Measurements from ENCODE around the gene TAF11L12.
"Not testable (repeated sequence)": the region's sequence is repeated elsewhere in the genome, so short reads cannot be mapped to it uniquely, and the experiment has no call there.

Gene TAF11L12

GRCh38 chr5:17610092-17610491 is at the start of gene TAF11L12:
TAF11L12 (plus strand) TSS chr5:17610392.
- not testable (repeated sequence) for DNase-seq

- DNase-seq: not testable (repeated sequence)
These were observed 24.5 kb upstream of the TAF11L12 start, which contains the start of gene TAF11L7 for GRCh38 chr5:17585658-17586057. TAF11L7 (minus strand) TSS chr5:17585758.

- DNase-seq: not testable (repeated sequence)
These were observed 19.3 kb upstream of the TAF11L12 start, which contains the start of gene TAF11L8 for GRCh38 chr5:17590860-17591259. TAF11L8 (minus strand) TSS chr5:17590960.

- DNase-seq: not testable (repeated sequence)
These were observed 15.9 kb upstream of the TAF11L12 start, which contains the start of gene TAF11L9 for GRCh38 chr5:17594255-17594654. TAF11L9 (minus strand) TSS chr5:17594394.

GRCh38 chr5:17597728-17598127 is 12.5 kb upstream of the TAF11L12 start, which contains the start of gene TAF11L10:
TAF11L10 (minus strand) TSS chr5:17597828.
- not testable (repeated sequence) for DNase-seq

- DNase-seq: not testable (repeated sequence)
These were observed 6.3 kb upstream of the TAF11L12 start, which contains the start of gene TAF11L11 for GRCh38 chr5:17603880-17604279. TAF11L11 (plus strand) TSS chr5:17604183.

GRCh38 chr5:17604951-17605350 is 5.2 kb upstream of the TAF11L12 start:
- no peak for DNase-seq
- TF ChIP-seq GATA1 (IDR thresholded peaks at IDR 0.05; ENCODE audit: low read depth, low read length): no peak
- no peak for TF ChIP-seq POLR2A (IDR thresholded peaks at IDR 0.05; ENCODE audit: low read length)

GRCh38 chr5:17607461-17607860 is 2.7 kb upstream of the TAF11L12 start:
- DNase-seq: not testable (repeated sequence)

GRCh38 chr5:17614872-17615605 is 4.8 kb downstream of the TAF11L12 start:
- no peak for DNase-seq
- TF ChIP-seq GATA1 (IDR thresholded peaks at IDR 0.05; ENCODE audit: low read depth, low read length) (no peak), POLR2A (IDR thresholded peaks at IDR 0.05; ENCODE audit: low read length) (no peak)

GRCh38 chr5:17619354-17619753 is 9.2 kb downstream of the TAF11L12 start:
- TF ChIP-seq POLR2A (IDR thresholded peaks at IDR 0.05; ENCODE audit: low read length) (no peak), GATA1 (IDR thresholded peaks at IDR 0.05; ENCODE audit: low read depth, low read length) (no peak)
- DNase-seq: no peak

GRCh38 chr5:17620627-17621026 is 10.4 kb downstream of the TAF11L12 start:
- no peak for TF ChIP-seq GATA1 (IDR thresholded peaks at IDR 0.05; ENCODE audit: low read depth, low read length)
- no peak for DNase-seq

- DNase-seq: no peak
- TF ChIP-seq POLR2A (IDR thresholded peaks at IDR 0.05; ENCODE audit: low read length) (no peak), GATA1 (IDR thresholded peaks at IDR 0.05; ENCODE audit: low read depth, low read length) (no peak)
These were observed 15.5 kb downstream of the TAF11L12 start for GRCh38 chr5:17625686-17626085.

GRCh38 chr5:17631788-17632187 is 21.6 kb downstream of the TAF11L12 start, which contains the start of gene TAF11L13:
TAF11L13 (plus strand) TSS chr5:17632088.
- not testable (repeated sequence) for DNase-seq

- DNase-seq: no peak
- TF ChIP-seq GATA1 (IDR thresholded peaks at IDR 0.05; ENCODE audit: low read depth, low read length) (no peak), POLR2A (IDR thresholded peaks at IDR 0.05; ENCODE audit: low read length) (no peak)
These were observed 24.0 kb downstream of the TAF11L12 start, which contains the start of gene TAF11L14 for GRCh38 chr5:17634160-17634559. TAF11L14 (plus strand) TSS chr5:17634460.

- DNase-seq: not testable (repeated sequence)
These were observed 39.0 kb downstream of the TAF11L12 start for GRCh38 chr5:17649232-17649631.

GRCh38 chr5:17655201-17655759 is 45.1 kb downstream of the TAF11L12 start:
- DNase-seq: not testable (repeated sequence)
